Measurements from ENCODE around the gene CNGA1.

Gene CNGA1

DNA sequence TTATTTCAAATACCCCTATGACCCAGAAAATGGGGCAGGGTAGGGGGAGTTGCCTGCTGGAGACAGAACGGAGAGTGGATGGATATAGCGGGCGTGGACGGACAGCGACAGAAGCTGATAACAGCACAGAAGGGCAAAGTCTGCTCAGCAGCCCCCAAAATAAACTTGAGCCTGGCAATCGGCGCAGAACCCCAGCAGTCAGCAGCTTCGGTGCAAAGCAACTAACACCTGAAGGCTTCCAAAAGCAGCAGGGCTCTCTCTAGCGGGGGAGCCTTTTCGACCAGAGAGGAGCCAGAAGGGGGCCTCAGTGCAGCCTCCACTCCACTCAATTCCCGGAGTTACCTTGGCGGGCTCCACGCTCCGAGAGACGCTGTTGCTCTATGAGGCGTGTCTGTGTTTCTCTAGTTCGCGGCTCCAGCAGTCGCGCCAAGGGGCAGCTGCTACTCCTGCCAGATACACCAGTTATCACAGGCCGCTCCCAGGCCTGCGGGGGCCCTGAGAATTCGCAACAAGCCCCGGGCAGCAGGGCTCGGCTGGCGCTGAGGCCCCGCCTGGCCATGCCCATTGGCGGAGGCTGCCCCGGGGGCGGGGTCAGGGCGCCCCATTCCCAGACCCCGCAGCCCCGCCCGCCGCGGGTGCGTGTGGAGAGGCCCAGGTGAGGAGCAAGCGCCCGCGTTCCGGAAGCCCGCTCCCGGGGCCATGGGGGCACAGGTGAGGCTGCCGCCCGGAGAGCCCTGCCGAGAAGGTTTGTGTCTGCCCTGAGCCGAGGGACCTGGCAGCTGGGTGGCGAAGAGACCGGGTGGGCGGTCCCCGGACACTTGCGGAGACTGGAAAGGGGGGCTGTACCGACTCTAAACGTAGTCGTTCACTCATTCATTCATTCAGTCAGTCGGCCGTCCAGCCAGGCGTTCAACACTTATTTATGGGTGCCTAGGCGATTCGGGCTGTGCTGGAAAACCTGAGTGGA lies at the start of gene CNGA1, which contains the start of gene NIPAL1:
Gene CNGA1, minus strand, starts transcription at position 541 of the 967 bp plus-strand sequence. CDS start 63,992 bp downstream, outside the sequence.
Gene NIPAL1, plus strand, starts transcription at position 632 of the 967 bp plus-strand sequence. Its CDS starts 68 bp downstream, at position 700.
- DNase-seq = peak; percentile 62

DNA sequence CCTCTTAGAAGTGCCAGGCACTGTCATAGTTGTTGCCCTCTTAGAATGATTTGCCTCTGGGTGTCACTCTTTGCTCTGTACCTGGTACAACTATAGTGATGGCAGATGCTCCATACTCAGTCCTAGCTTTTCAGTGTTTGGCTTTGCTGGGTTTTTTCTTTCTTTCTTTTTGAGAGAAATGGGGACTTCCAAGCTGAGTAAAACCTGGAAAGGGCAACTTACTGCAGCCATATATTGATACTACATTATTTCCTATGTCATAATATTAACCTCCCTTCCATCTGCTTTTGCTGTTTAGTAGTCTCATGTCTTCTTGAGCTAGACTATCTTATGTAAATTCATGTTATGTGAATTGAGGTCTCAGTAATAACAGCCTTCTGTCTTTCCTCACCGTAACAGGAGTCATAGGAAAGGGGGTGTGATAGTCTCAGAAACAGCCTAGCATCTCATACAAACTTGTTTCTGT lies 49.1 kb upstream of the CNGA1 start:
- DNase-seq = no peak

DNA sequence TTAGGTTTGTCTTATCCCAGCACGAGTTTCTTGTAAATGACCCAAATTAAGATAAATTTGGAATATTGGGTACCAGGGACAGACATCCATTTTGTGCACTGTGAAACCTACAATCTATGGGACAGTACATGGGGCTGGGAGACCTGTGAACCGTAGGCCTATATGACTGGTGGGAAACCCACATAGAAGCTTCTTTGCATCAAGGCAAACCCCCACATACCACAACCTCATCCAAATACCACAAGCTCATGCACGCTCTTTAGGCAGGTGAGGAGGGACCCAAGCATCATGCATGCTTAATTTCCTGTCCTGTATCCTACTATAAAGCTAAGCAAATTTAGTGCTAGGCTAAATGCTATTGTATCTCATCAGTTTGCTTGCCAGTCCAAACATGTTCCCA lies 47.9 kb upstream of the CNGA1 start:
- DNase-seq = no peak

DNA sequence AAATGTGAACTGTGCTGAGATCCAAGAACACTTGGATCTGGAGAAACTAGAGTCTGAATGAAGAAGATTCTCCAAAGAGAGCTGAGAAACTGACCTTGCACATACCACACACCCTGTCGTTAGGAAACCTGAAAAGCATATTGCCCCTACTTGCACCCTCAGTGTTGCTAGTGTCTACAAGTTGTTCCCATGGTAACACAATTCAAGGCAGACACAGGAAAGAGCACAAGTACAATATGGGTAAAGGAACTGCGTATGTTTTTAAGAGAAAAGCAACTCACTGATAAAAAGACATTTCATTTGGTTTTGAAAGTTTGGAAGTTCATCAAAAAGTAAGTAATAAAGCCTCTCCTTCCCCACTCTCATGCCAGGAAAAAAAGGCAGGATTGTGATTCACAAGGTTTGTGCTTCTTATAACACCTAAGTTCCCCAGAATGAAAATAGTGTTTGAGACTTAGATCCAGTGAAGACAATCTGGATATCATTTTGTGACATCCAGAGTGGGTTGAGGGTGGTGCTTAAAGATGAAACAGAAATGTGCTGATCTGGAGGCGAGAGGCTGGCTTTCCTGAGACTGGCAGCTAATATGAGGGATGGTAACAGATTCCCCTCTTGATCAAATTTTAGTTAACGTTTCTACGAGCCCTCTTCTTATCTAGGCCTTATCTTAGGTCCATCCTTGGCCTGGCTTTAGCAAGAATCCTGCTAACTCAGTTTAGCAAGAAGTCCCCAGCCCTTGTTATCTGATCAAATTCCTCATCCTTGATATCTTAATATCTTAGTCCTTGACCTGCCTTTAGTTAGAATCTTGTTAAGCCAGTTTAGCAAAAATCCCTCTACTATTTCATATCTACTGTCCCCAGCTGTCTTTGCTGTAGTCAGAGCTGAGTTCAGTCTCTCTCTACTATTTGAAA lies 42.4 kb upstream of the CNGA1 start:
- DNase-seq = no peak

DNA sequence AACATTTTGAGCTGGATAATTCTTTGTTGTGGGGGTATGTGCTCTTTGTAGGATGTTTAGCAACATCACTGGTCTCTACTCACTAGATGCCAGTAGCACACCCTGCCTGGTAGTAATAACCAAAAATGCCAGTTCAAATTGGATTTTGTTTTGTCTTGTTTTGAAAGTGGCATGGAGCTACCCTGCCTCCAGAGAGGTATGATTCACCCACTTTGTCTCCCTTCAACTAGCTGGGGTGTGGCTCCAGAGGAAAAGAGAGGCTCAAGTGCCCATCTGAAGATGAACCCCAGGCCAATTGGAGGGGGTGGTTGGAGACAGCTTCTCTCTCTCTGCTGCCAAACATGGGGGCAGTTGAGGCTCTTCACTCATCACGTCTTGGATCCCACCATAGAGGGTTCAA lies 34.6 kb upstream of the CNGA1 start:
- no peak for DNase-seq

DNA sequence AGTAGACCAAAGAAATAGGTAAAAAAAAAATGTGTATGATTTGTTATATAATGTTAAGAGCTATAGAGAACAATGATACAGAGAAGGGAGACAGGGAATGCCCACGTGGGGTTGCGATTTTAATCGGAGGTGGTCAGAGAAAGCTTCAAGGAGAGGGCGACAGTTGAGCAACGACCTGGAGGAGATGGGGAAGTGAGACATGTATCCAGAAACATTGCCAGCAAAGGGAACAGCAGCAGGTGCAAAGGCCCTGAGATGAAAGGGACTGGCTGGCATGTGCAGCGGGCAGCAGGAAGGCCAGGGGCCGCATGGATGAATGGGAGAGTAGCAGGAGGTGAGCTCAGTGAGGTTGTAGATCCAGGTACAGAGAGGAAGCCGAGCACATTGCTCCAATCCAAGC lies 33.0 kb upstream of the CNGA1 start:
- DNase-seq = no peak

DNA sequence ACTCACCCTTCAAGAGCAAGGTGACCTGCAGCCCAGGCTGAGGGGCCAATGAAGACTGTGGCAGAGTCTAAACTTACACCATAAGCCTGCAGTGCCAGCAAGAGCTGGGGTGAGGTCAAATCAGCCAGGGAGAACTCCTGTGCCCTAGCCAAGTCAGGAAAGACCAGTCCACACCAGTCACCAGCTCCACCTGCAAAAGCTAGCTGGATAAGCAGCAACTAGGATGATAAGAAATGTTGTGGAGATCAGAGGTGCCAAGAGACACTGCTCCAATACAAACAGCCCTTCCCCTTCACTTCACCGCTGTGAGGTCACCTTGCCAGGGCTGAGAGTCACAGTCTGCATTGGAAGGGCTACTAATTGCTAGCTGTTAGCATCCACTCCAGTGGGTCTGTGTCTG lies 31.4 kb upstream of the CNGA1 start:
- DNase-seq = no peak

DNA sequence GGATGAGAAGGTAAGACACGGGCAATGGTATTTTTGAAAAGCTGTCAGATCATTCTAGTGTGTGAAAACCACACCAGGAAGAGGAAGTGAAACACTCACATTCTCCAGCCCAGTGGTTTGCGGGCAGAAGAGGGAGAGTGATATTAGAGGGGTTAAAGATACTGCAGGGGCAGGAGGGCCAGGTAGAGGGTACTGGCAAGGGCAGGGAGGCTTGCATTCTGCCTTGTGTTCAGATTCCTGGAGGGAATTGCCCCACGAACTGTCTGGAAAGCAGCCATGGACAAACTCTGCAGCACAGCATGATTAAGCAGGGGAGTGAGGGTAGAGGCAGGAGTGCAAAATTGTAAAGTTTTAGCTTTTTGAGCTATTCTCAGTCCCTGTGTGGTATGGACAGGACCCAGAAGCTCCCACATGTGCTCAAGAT lies 31.0 kb upstream of the CNGA1 start:
- no peak for DNase-seq

- DNase-seq = no peak
Measured at GRCh38 chr4:48046059-48046458, 29.6 kb upstream of the CNGA1 start.

- DNase-seq = no peak
Measured at GRCh38 chr4:48044298-48044697, 27.8 kb upstream of the CNGA1 start.

GRCh38 chr4:48043504-48043903 lies 27.0 kb upstream of the CNGA1 start:
- DNase-seq = no peak

DNA sequence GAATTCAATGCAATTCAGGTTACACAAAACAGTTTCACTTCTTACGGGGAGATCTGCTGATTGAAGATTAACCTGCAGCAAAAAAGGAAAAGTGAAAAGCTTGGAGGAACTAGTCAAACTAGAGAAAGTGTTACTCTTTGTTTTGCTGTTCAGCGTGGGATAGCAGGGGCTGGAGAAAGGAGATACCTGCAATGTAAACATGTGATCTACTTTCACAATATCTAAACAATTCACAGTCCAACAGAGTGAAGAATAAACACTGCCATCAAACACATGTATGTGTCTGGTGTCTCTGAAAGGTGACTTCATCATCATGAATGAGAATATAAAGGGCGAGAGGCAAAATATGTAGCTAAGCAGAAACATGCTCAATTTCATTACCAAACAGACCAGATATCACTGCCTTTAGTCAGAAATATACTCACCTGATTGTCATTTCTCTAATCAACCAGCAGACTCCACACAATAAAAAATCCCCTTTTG lies 26.5 kb upstream of the CNGA1 start:
- DNase-seq = no peak

GRCh38 chr4:48041535-48042137 lies 25.2 kb upstream of the CNGA1 start:
- DNase-seq = no peak

DNA sequence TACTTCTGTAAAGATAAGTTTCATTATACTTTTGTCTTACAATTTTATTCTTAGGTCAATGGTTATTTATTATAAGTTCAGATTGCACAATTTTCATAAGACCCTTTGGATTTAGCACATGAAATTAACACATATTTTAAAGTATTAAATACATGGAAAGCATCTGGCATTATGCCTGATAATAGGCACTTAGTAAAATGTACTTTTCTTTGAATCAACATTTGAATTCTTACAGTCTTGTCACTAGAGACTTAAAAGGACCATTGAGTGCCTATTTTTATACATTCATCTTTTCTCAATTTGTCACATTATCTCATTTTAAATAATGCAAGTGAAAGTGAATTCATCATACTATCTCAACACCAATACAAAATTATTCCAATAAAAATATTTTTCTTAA lies 23.1 kb upstream of the CNGA1 start:
- no peak for DNase-seq

GRCh38 chr4:48038666-48039065 lies 22.2 kb upstream of the CNGA1 start:
- DNase-seq = no peak

DNA sequence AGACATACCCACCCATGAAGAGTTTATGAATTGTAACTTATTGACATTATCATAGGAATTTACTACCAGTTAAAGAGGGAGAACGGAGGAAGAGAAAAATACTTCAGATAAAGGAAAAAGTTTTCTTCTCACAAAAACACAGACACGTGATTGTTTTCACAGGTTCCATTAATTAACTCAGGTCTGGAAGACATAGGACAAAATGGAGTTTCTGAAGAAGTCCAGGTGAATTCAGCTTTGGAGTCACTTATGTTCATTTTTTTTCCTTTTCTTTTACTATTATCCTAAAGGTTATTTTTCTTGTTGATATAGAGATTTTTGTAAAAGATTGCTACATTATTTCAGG lies 20.6 kb upstream of the CNGA1 start:
- no peak for DNase-seq

DNA sequence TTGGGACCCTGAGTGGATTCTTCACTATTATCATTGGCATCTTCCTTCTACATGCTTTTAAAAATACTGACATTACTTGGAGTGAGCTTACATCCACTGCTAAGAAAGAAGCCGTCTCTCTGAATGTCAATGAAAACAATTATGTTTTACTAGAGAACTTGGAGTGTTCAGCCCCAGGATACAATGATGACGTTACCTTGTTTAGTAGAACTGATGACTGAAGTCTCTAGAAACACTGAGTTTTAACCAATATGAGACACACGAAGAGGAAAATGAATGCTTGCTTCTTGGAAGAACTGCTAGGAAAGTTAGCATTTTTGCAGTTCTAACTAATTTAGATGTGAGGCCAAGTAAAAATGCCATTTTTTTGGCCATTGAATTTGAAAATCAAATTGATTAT lies 19.5 kb upstream of the CNGA1 start:
- DNase-seq = no peak

DNA sequence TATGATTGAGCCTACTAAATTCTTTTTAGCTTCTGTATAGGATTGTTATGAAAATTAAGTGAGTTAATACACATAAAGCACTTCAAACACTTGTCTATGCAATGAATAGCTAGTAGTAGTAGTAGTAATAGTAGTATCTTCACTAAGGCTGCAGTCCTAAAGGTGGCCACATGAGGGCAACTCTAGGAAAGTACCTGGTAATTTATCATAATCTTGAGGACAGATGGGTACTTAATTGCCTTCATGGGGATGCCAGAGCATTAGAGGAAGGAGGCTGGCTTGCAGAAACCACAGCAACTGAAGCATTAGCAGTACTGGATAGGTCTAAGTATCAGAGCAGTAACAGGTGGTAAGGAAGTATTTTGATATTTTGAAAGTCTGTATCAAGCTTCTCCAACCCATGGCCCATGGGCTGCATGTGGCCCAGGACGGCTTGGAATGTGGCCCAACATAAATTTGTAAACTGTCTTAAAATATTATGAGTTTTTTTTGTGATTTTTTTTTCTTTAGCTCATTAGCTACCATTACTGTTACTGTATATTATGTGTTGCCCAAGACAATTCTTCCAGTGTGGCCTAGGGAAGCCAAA lies 17.4 kb upstream of the CNGA1 start:
- no peak for DNase-seq

DNA sequence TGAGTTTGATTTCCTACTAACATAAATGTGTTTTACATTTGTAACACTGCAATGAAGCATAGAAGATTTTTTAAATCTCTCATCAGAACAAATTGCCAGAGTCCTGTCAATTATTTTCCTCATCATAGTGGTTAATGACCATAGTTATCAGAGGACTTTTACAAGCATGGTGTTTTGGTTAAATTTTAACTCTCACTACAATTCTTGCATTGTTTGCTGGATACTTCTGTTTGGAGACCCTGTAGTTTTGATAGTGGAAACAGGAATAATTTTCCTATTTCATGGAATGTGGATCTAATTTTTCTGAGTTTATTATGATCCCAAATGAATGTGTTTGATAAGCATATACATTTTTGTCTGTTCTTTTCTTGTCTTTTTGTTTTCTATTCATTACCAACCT lies 16.9 kb upstream of the CNGA1 start:
- no peak for DNase-seq

GRCh38 chr4:48032721-48033120 lies 16.2 kb upstream of the CNGA1 start:
- DNase-seq = no peak

GRCh38 chr4:48031802-48032525 lies 15.5 kb upstream of the CNGA1 start:
- DNase-seq = no peak

DNA sequence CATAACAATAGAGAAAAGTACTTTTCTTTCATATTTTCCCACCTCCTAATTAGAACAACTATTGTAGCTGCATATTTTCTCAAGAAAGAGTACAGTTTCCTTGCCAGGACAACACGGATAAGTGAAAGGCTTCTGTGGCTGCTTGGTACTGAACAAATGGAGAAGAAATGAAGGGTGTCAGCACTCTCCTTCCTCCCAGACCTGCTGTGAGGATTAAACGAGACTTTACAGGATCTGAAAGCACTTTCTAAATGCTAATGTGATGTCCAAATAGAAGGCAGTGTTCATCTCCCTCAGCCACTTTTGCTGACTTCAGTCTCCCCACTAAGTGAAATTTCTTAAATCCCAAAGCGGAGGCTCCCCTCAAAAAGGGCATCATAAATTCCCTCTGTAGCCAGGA lies 14.0 kb upstream of the CNGA1 start:
- no peak for DNase-seq
